IMR-90 (cell line): Measurements from ENCODE around the gene OR5P2.

Experiments
- BHLHE40 ChIP-seq: fragments of 150-350 bp; IDR thresholded peaks from 2 replicates; pipeline ENCODE4 v1.6.1; 2016; ENCODE audit warnings: mild to moderate bottlenecking, low read depth, low read length
- CEBPB ChIP-seq: IDR thresholded peaks from 2 replicates; pipeline ENCODE4 v1.6.1; 2012; ENCODE audit warnings: low read depth, low read length, improper control_type of control experiment
- CTCF ChIP-seq: conservative IDR thresholded peaks from 2 replicates; pipeline ENCODE4 v1.5.1; 2012; ENCODE audit warnings: mild to moderate bottlenecking, low read depth, low read length, improper control_type of control experiment
- MAFK ChIP-seq: IDR thresholded peaks from 2 replicates; pipeline ENCODE4 v1.6.1; 2012; ENCODE audit warnings: low read depth, low read length, improper control_type of control experiment
- MXI1 ChIP-seq: IDR thresholded peaks from 2 replicates; pipeline ENCODE4 v1.6.1; 2012; ENCODE audit warnings: low read depth, mild to moderate bottlenecking, low read length, moderate library complexity, borderline replicate concordance
- RAD21 ChIP-seq: IDR thresholded peaks from 2 replicates; pipeline ENCODE4 v1.6.1; 2012; ENCODE audit warnings: low read length, improper control_type of control experiment

DNA sequence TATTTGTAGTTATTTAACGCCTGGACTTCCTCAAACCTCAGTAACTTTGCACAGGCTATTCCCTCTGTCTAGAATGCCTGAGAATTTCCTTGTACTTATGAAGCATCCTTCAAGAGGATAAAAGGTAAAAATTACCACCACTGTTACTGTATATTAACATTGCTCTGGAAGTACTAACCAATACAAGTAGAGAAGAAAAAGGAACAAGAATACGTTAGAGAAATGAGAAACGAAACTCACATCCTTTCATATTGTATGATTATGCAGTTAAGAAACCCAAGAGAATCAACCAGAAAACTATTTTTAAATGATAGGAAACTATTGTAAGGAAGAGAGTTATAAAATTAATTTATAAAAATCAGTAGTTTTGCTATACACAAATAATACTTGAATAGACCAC is 48.2 kb upstream of the OR5P2 start:
- no peak for TF ChIP-seq BHLHE40
- no peak for TF ChIP-seq CTCF
- no peak for TF ChIP-seq MAFK
- no peak for TF ChIP-seq RAD21
- no peak for TF ChIP-seq CEBPB
- TF ChIP-seq MXI1 = no peak
